A549 treated with AZD9567 at 1 μM for 4 hours (cell line): Measurements from ENCODE around the gene DEFB113. TPM values are rescaled to one million over a fixed set of nuclear protein-coding genes. Genes with fewer than 3 reads are reported as not detected.

Source experiments
- total RNA-seq: library from RNA; stranded (reverse); fragments of 200-300 nt; extraction: Qiagen RNA extraction; gene quantifications from 5 replicates; pipeline ENCODE4 v1.2.3, GENCODE V29; 2022; ENCODE audit not compliant: insufficient read depth

The DEFB113 gene, protein sequence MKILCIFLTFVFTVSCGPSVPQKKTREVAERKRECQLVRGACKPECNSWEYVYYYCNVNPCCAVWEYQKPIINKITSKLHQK
- total RNA-seq = not detected in 5 replicates

GRCh38 chr6:49969605-49970004 lies at the start of gene DEFB113:
DEFB113 (minus strand) TSS chr6:49969625; CDS start chr6:49969625, 0 bp downstream.

GRCh38 chr6:49964064-49964463 lies 5.4 kb downstream of the DEFB113 start, which contains the start of gene DEFB114:
DEFB114 (minus strand) TSS chr6:49964164; CDS start chr6:49964105, 59 bp downstream.

Other genes with a start within 250 kb of the DEFB113 start
- not detected in 5 replicates for gene CRISP3, start 225.2 kb downstream of the DEFB113 start, total RNA-seq
- not detected in 5 replicates for gene PGK2, start 182.3 kb downstream of the DEFB113 start, total RNA-seq
- not detected in 5 replicates for gene CRISP1, start 103.1 kb downstream of the DEFB113 start, total RNA-seq
- not detected in 5 replicates for gene DEFB114, start 5.5 kb downstream of the DEFB113 start, total RNA-seq
- gene DEFB110, start 52.4 kb upstream of the DEFB113 start, total RNA-seq = not detected in 5 replicates
- gene DEFB112, start 80.3 kb upstream of the DEFB113 start, total RNA-seq = not detected in 5 replicates